PC-9 (cell line): ENCODE results near the gene JSRP1. TPM values are rescaled to one million over a fixed set of nuclear protein-coding genes. Genes with fewer than 3 reads are reported as not detected.
A peak's percentile ranks its signal among the peaks of the same experiment; 100 is the strongest.

Experiments used
- BruUV-seq: library from RNA; stranded (reverse); fragments of 400-500 nt; replicated peaks from 2 replicates; lab custom pipeline; 2021; lab: Mats Ljungman, UMichigan
- CTCF ChIA-PET: fragments of 300-600 bp; sonication (Branson Sonifier 250); formaldehyde crosslinking; loops from one replicate; lab custom pipeline; 2022; ENCODE audit warnings: antibody characterized with exemption; lab: Charles Lee
- POLR2A ChIA-PET: fragments of 300-600 bp; sonication (Branson Sonifier 250); formaldehyde crosslinking; loops from one replicate; lab custom pipeline; 2022; ENCODE audit warnings: antibody characterized with exemption; ENCODE audit not compliant: unreplicated experiment; lab: Charles Lee
- DNase-seq, 2 experiments: peaks; one replicate each; pipeline versions ENCODE4 v3.0.0 to v3.0.0-alpha.2; 2015 to 2022; ENCODE audit warnings: mixed read lengths in 1 of 2
- H2AFZ ChIP-seq: fragments of 200-600 bp; sonication (generic); 2 replicates; pipeline ENCODE4 v1.8.1; 2017; ENCODE audit warnings: antibody characterized with exemption
- H3F3A ChIP-seq: fragments of 200-600 bp; sonication (generic); 2 replicates; pipeline ENCODE4 v1.8.1; 2017; ENCODE audit warnings: antibody characterized with exemption, mild to moderate bottlenecking, low read depth; ENCODE audit not compliant: insufficient read depth
- H3K27ac ChIP-seq: fragments of 200-600 bp; sonication (generic); 2 replicates; pipeline ENCODE4 v1.6.1; 2016; ENCODE audit warnings: mixed run types
- H3K27me3 ChIP-seq: fragments of 200-600 bp; sonication (generic); 2 replicates; pipeline ENCODE4 v1.6.1; 2016; ENCODE audit warnings: low read depth, mixed run types; ENCODE audit not compliant: insufficient read depth
- H3K36me3 ChIP-seq: fragments of 200-600 bp; sonication (generic); 2 replicates; pipeline ENCODE4 v1.6.1; 2016; ENCODE audit warnings: low read depth, mixed run types
- H3K4me1 ChIP-seq: fragments of 200-600 bp; sonication (generic); replicated peaks from 2 replicates; pipeline ENCODE4 v1.6.1; 2016; ENCODE audit warnings: mixed run types; ENCODE audit not compliant: insufficient read depth
- H3K4me2 ChIP-seq: fragments of 200-600 bp; sonication (generic); 2 replicates; pipeline ENCODE4 v1.6.1; 2017; ENCODE audit warnings: mixed run types
- H3K4me3 ChIP-seq: fragments of 200-600 bp; sonication (generic); 2 replicates; pipeline ENCODE4 v1.6.1; 2016; ENCODE audit warnings: mixed run types
- H3K79me2 ChIP-seq: fragments of 200-600 bp; sonication (generic); 2 replicates; pipeline ENCODE4 v1.6.1; 2017; ENCODE audit warnings: low read depth, mixed run types
- H3K9me2 ChIP-seq: fragments of 200-600 bp; sonication (generic); 2 replicates; pipeline ENCODE4 v1.8.1; 2017; ENCODE audit warnings: mild to moderate bottlenecking; ENCODE audit not compliant: insufficient read depth
- H3K9me3 ChIP-seq: fragments of 200-600 bp; sonication (generic); 2 replicates; pipeline ENCODE4 v1.8.1; 2016; ENCODE audit warnings: low read depth; ENCODE audit not compliant: insufficient read depth
- H4K20me1 ChIP-seq: fragments of 200-600 bp; sonication (generic); 2 replicates; pipeline ENCODE4 v1.8.1; 2017; ENCODE audit not compliant: insufficient read depth
- EZH2 ChIP-seq: fragments of 200-600 bp; sonication (generic); IDR thresholded peaks from 2 replicates; pipeline ENCODE4 v1.8.0; 2017; ENCODE audit warnings: antibody characterized with exemption, low read depth
- intact Hi-C: fragments of 100-400 bp; cut with micrococcal nuclease; formaldehyde crosslinking; loops from one replicate; pipeline ENCODE4 v1.10.0; 2022; ENCODE audit not compliant: unreplicated experiment
- total RNA-seq: library from RNA; stranded (reverse); gene quantifications from 2 replicates; pipeline ENCODE4 v1.2.3, GENCODE V29; 2021
- TF ChIP-seq, protein P1 (sequence below): fragments of 200-600 bp; sonication (generic); conservative IDR thresholded peaks from 2 replicates; pipeline ENCODE4 v1.6.1; 2017; ENCODE audit warnings: mixed run types, antibody characterized with exemption, mild to moderate bottlenecking, moderate library complexity

The JSRP1 gene
- total RNA-seq, 1 experiment from 2014 or later: 1.1 TPM

GRCh38 chr19:2274185-2274711, 18.0 kb upstream of the JSRP1 start:
- peaks cover 50% of the 10 kb centered on the region for H3K79me2 ChIP-seq
- no peak for DNase-seq
- H3K9me2 ChIP-seq: no peaks in the 10 kb centered on the region
- H3K36me3 ChIP-seq: peaks cover 6% of the 10 kb centered on the region; the same call in 1 of the 2 replicates
- peaks cover 15% of the 10 kb centered on the region; the same call in 1 of the 2 replicates for H3K4me1 ChIP-seq
- H3K27me3 ChIP-seq: no peaks in the 10 kb centered on the region
- H3K27ac ChIP-seq: no peak overlapping the region
- H3F3A ChIP-seq: peaks cover 32% of the 10 kb centered on the region
- TF ChIP-seq, protein P1, sequence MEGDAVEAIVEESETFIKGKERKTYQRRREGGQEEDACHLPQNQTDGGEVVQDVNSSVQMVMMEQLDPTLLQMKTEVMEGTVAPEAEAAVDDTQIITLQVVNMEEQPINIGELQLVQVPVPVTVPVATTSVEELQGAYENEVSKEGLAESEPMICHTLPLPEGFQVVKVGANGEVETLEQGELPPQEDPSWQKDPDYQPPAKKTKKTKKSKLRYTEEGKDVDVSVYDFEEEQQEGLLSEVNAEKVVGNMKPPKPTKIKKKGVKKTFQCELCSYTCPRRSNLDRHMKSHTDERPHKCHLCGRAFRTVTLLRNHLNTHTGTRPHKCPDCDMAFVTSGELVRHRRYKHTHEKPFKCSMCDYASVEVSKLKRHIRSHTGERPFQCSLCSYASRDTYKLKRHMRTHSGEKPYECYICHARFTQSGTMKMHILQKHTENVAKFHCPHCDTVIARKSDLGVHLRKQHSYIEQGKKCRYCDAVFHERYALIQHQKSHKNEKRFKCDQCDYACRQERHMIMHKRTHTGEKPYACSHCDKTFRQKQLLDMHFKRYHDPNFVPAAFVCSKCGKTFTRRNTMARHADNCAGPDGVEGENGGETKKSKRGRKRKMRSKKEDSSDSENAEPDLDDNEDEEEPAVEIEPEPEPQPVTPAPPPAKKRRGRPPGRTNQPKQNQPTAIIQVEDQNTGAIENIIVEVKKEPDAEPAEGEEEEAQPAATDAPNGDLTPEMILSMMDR: no peak
- TF ChIP-seq EZH2: no peak
- POLR2A ChIA-PET: interaction anchor here (0.6 kb wide), 1 partner anchor 8 kb away, joined by 6 read pairs; no protein-coding TSS in a partner anchor
- peak overlapping the region; percentile 50; the same call in 1 of the 2 replicates for H3K4me3 ChIP-seq
- intact Hi-C loops: no loop called here
- no TSS peak for BruUV-seq
- no peaks in the 10 kb centered on the region for H3K9me3 ChIP-seq
- H2AFZ ChIP-seq: no peak overlapping the region
- H4K20me1 ChIP-seq: peaks cover 37% of the 10 kb centered on the region
- CTCF ChIA-PET: no interaction called here
- peak overlapping the region; percentile 87; the same call in 1 of the 2 replicates for H3K4me2 ChIP-seq

- no peaks in the 10 kb centered on the region for H3K27me3 ChIP-seq
- 0 out of 2 replicates have a peak overlapping the region, but pooled peaks have one; percentile 34 for H3K27ac ChIP-seq
- intact Hi-C loops: no loop called here
- no peak overlapping the region for H2AFZ ChIP-seq
- peaks cover 15% of the 10 kb centered on the region; the same call in 1 of the 2 replicates for H3K4me1 ChIP-seq
- H3K79me2 ChIP-seq: peaks cover 50% of the 10 kb centered on the region
- ChIA-PET POLR2A (no interaction called here), CTCF (no interaction called here)
- TF ChIP-seq EZH2: no peak
- TF ChIP-seq, protein P1: peak; percentile 79
- H3K4me3 ChIP-seq: peak overlapping the region; percentile 50; the same call in 1 of the 2 replicates
- no TSS peak for BruUV-seq
- no peaks in the 10 kb centered on the region for H3K9me3 ChIP-seq
- H3K4me2 ChIP-seq: peak overlapping the region; percentile 87
- DNase-seq: peak; percentile 49 to 66
- peaks cover 37% of the 10 kb centered on the region for H4K20me1 ChIP-seq
- H3F3A ChIP-seq: peaks cover 32% of the 10 kb centered on the region
- peaks cover 6% of the 10 kb centered on the region; the same call in 1 of the 2 replicates for H3K36me3 ChIP-seq
- no peaks in the 10 kb centered on the region for H3K9me2 ChIP-seq
Measured at GRCh38 chr19:2273356-2274184, 17.4 kb upstream of the JSRP1 start.

DNA sequence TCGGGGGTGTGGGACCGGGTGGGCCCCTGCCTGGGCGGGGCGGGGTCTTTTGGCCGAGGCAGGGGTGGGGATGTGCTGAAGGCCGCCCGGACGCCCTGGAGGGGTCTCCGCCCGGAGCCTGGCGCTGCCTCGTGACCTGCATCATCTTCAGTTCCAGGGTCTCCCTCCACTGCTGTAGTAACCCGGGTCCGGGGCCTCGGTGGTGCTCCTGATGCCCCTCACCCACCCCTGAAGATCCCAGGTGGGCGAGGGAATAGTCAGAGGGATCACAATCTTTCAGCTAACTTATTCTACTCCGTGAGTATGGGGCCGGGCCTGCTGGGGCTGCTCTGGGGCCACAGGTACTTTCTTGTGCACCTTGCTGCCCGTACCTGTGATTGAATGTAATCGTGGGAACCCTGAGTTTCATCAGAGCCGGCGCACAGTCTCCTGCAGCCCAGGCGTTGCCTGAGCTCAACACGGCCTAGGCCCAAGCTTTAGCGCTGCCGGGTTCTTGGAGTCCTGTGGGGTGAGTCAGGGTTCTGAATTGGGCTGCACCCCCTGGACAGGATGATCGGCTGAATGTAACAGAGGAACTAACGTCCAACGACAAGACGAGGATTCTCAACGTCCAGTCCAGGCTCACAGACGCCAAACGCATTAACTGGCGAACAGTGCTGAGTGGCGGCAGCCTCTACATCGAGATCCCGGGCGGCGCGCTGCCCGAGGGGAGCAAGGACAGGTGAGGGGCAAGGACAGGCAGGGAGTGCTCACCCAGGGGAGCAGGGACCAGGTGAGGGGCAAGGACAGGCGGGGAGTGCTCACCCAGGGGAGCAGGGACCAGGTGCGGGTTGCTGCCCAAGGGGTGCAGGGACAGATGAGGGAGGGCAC, 15.3 kb upstream of the JSRP1 start:
- DNase-seq: peak in 1 of 2 experiments; percentile 52
- peak overlapping the region; percentile 88 for H3K4me3 ChIP-seq
- TF ChIP-seq EZH2: no peak
- TF ChIP-seq, protein P1: no peak
- CTCF ChIA-PET: no interaction called here
- peaks cover 6% of the 10 kb centered on the region; the same call in 1 of the 2 replicates for H3K36me3 ChIP-seq
- H3K4me2 ChIP-seq: peak overlapping the region; percentile 87
- TSS peak; percentile 16 for BruUV-seq
- H3K9me2 ChIP-seq: no peaks in the 10 kb centered on the region
- H3K79me2 ChIP-seq: peaks cover 50% of the 10 kb centered on the region
- H3K9me3 ChIP-seq: no peaks in the 10 kb centered on the region
- H3F3A ChIP-seq: peaks cover 32% of the 10 kb centered on the region
- H3K27ac ChIP-seq: peak overlapping the region; percentile 53
- POLR2A ChIA-PET: no interaction called here
- intact Hi-C loops: no loop called here
- no peak overlapping the region for H2AFZ ChIP-seq
- peaks cover 37% of the 10 kb centered on the region for H4K20me1 ChIP-seq
- H3K27me3 ChIP-seq: no peaks in the 10 kb centered on the region
- peaks cover 15% of the 10 kb centered on the region; the same call in 1 of the 2 replicates for H3K4me1 ChIP-seq
